HepG2 (cell line): ENCODE measurements around the gene WDR48. TPM values are rescaled to one million over a fixed set of nuclear protein-coding genes. Genes with fewer than 3 reads are reported as not detected.

Experiments used
- BCLAF1 ChIP-seq: fragments of 450-650 bp; IDR thresholded peaks from 2 replicates; pipeline ENCODE4 v1.6.1; 2017; ENCODE audit warnings: mild to moderate bottlenecking
- CEBPB ChIP-seq: IDR thresholded peaks from 2 replicates; pipeline ENCODE4 v1.6.1; 2011; ENCODE audit warnings: low read depth, low read length, improper control_type of control experiment, borderline replicate concordance
- LRRFIP1 ChIP-seq: sonication (generic); formaldehyde crosslinking; conservative IDR thresholded peaks from 2 replicates; pipeline ENCODE4 v1.4.0; 2020; ENCODE audit warnings: missing genetic modification reagents
- MIXL1 ChIP-seq: IDR thresholded peaks from 2 replicates; pipeline ENCODE4 v1.6.1; 2016
- SRY ChIP-seq: sonication (generic); formaldehyde crosslinking; IDR thresholded peaks from 2 replicates; pipeline ENCODE4 v1.8.0; 2022; ENCODE audit warnings: mild to moderate bottlenecking, missing genetic modification reagents
- ZMYM3 ChIP-seq: sonication (generic); formaldehyde crosslinking; IDR thresholded peaks from 2 replicates; pipeline ENCODE4 v1.5.1; 2020; ENCODE audit warnings: mild to moderate bottlenecking, missing genetic modification reagents
- ZNF10 ChIP-seq: sonication (generic); formaldehyde crosslinking; IDR thresholded peaks from 2 replicates; pipeline ENCODE4 v1.4.0; 2020; ENCODE audit warnings: mild to moderate bottlenecking, low read depth, missing genetic modification reagents, borderline replicate concordance
- ZNF253 ChIP-seq: sonication (generic); formaldehyde crosslinking; IDR thresholded peaks from 2 replicates; pipeline ENCODE4 v1.8.0; 2022; ENCODE audit warnings: mild to moderate bottlenecking, missing genetic modification reagents, borderline replicate concordance
- polyA plus RNA-seq, 8 experiments: library from polyadenylated mRNA; depleted of rRNA in 3 of 8; stranded (reverse) in 7 of 8; unstranded in 1 of 8; fragments of >200 nt; fragmentation: Illumina TruSeq in 4 of 8; extraction: Trizol in 4 of 8; gene quantifications; 2 replicates each; pipeline versions ENCODE4 v1.2.1 to v1.2.3, GENCODE V29; 2011 to 2016; ENCODE audit warnings: low read depth in 4 of 8, missing spikeins in 1 of 8, mixed read lengths in 1 of 8; ENCODE audit not compliant: insufficient read depth in 1 of 8
- total RNA-seq, 5 experiments: library from RNA; depleted of rRNA; stranded (reverse); fragments of >200 nt; fragmentation: Illumina TruSeq; extraction: Trizol; gene quantifications; 2 replicates each; pipeline ENCODE4 v1.2.3, GENCODE V29; 2016; ENCODE audit warnings: low read depth in 1 of 5
- TF ChIP-seq, protein P1 (sequence below): sonication (generic); formaldehyde crosslinking; IDR thresholded peaks from 2 replicates; pipeline ENCODE4 v1.4.0; 2020; ENCODE audit warnings: mild to moderate bottlenecking, missing genetic modification reagents
- TF ChIP-seq, protein P2 (sequence below), 2 experiments: fragments of 450-650 bp in 1 of 2; sonication (generic) in 1 of 2; formaldehyde crosslinking; IDR thresholded peaks; 2 replicates each; pipeline versions ENCODE4 v1.5.0 to v1.8.0; 2020 to 2022; ENCODE audit warnings: mild to moderate bottlenecking in 1 of 2, missing genetic modification reagents in 1 of 2
- TF ChIP-seq, protein P3 (sequence below): sonication (generic); formaldehyde crosslinking; IDR thresholded peaks from 2 replicates; pipeline ENCODE4 v1.4.0; 2020; ENCODE audit warnings: missing genetic modification reagents; ENCODE audit errors: not compliant biosample characterization

WDR48 gene
- total and polyA plus RNA-seq, 2 of the 13 experiments (the other 11 are each of a cell fraction or from before 2014, with no cell fraction given): 29.2 to 31.2 TPM

DNA sequence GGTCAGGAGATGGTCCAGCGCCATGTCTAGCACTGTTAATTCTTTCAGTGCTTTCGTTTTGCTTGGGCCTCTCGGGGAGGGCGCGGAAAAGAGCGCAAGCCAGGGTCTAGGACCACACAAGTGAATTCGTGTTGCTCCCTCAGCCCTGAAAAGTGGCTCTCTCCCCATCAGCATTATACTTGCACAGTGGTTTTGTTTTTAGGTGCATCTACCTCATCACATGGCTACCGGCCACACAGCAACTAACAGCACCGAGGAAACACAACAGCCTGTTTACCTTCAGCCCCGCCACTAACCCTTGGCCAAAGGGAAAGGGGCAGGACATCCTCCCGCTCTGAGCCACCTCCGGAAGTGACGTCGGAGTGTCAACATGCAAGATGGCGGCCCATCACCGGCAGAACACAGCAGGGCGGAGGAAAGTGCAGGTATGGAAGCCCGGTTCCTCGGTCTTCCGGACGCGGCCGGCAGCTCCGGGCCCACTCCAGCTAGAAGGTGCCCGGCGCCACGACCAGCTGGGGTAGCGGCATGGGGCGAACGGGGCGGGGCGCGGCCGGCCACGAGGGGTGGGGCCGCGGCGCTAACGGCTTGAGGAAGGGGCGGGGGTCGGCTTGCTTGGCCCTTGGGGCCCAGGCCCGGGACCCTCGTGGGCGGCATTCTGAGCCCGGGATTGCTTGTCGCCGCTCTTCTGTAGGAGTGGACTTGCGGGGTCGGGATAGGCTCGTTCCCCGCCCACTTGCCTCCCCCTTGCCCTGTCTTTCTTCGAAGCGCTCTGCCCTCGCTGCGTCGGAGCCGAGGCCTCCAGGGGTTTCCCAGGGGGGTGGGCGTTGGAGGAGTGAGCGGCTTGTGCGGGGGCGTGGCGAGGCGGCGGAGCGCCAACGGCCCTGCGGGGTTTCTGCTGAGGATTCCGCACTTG lies at the start of gene WDR48, which contains the start of gene SCN11A (continued):
- TF ChIP-seq, protein P1, sequence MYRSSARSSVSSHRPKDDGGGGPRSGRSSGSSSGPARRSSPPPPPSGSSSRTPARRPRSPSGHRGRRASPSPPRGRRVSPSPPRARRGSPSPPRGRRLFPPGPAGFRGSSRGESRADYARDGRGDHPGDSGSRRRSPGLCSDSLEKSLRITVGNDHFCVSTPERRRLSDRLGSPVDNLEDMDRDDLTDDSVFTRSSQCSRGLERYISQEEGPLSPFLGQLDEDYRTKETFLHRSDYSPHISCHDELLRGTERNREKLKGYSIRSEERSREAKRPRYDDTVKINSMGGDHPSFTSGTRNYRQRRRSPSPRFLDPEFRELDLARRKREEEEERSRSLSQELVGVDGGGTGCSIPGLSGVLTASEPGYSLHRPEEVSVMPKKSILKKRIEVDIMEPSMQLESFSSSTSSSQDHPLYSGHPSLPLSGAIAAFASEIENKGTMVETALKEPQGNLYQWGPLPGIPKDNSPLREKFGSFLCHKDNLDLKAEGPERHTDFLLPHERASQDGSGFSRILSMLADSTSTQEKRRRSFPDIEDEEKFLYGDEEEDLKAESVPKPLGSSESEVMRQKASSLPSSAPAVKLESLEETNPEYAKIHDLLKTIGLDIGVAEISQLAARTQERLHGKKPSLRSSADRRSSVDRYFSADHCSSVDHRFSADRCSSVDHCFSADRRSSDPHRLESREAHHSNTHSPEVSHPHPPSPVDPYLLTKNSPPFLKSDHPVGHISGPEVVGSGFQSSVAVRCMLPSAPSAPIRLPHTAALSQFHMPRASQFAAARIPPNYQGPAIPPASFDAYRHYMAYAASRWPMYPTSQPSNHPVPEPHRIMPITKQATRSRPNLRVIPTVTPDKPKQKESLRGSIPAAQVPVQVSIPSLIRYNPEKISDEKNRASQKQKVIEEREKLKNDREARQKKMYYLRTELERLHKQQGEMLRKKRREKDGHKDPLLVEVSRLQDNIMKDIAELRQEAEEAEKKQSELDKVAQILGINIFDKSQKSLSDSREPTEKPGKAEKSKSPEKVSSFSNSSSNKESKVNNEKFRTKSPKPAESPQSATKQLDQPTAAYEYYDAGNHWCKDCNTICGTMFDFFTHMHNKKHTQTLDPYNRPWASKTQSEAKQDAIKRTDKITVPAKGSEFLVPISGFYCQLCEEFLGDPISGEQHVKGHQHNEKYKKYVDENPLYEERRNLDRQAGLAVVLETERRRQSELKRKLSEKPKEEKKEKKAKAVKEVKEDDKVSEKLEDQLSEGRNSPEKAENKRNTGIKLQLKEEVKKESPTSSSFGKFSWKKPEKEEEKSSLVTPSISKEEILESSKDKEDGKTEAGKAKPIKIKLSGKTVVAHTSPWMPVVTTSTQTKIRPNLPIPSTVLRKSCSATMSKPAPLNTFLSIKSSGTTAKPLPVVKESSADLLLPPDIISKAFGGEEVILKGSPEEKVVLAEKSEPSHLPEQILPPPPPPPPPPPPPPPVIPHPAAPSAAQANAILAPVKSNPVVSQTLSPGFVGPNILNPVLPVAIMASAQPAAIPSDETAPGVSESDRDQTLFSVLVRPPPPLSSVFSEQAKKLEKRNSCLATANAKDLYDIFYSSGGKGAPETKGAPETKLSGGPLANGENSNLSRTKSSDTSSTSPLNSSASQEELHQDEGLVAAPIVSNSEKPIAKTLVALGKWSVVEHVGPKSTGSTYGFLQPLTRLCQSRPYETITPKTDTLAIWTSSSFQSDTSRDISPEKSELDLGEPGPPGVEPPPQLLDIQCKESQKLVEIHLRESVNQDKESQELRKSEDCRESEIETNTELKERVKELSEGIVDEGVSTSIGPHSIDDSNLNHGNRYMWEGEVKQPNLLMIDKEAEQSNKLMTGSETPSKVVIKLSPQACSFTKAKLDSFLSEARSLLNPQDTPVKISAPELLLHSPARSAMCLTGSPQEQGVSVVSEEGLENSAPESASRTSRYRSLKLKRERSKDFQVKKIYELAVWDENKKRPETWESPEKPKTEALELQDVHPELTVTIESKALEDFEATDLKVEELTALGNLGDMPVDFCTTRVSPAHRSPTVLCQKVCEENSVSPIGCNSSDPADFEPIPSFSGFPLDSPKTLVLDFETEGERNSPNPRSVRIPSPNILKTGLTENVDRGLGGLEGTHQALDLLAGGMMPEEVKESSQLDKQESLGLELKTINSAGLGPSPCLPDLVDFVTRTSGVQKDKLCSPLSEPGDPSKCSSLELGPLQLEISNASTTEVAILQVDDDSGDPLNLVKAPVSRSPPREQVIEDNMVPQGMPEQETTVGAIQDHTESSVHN: no peak
- TF ChIP-seq BCLAF1 (no peak), SRY (no peak; the same call in 1 of the 2 replicates), ZNF253 (no peak), LRRFIP1 (no peak), ZNF10 (CRISPR knock-in tag) (no peak), ZMYM3 (CRISPR knock-in tag) (peak; percentile 19; the same call in 1 of the 2 replicates), MIXL1 (no peak; the same call in 1 of the 2 replicates), CEBPB (no peak)
- TF ChIP-seq, protein P2, sequence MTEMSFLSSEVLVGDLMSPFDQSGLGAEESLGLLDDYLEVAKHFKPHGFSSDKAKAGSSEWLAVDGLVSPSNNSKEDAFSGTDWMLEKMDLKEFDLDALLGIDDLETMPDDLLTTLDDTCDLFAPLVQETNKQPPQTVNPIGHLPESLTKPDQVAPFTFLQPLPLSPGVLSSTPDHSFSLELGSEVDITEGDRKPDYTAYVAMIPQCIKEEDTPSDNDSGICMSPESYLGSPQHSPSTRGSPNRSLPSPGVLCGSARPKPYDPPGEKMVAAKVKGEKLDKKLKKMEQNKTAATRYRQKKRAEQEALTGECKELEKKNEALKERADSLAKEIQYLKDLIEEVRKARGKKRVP (CRISPR knock-in tag; IDR thresholded peaks at IDR 0.05): peak in 1 of 2 experiments; percentile 78; a peak in 2 of 4 replicates
- TF ChIP-seq, protein P3, sequence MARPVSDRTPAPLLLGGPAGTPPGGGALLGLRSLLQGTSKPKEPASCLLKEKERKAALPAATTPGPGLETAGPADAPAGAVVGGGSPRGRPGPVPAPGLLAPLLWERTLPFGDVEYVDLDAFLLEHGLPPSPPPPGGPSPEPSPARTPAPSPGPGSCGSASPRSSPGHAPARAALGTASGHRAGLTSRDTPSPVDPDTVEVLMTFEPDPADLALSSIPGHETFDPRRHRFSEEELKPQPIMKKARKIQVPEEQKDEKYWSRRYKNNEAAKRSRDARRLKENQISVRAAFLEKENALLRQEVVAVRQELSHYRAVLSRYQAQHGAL (CRISPR knock-in tag): peak; percentile 6
